Activated CD8-positive, alpha-beta T cell treated with anti-CD3 and anti-CD28 coated beads for 36 hours (primary cell): Measurements from ENCODE around the gene ABCC10. TPM values are rescaled to one million over a fixed set of nuclear protein-coding genes. Genes with fewer than 3 reads are reported as not detected.
A peak's percentile ranks its signal among the peaks of the same experiment; 100 is the strongest.

Experiments
- ATAC-seq: fragments of 200-7000 bp; cut with Tn5 transposase; one replicate; pipeline ENCODE4 v1.10.0; 2021; ENCODE audit warnings: mild to moderate bottlenecking, moderate library complexity
- CTCF ChIA-PET: fragments of 350-600 bp; sonication (Branson Sonifier 250); formaldehyde crosslinking; loops from one replicate; lab custom pipeline; 2021; ENCODE audit warnings: antibody characterized with exemption; lab: Charles Lee
- POLR2A ChIA-PET: fragments of 350-600 bp; sonication (Branson Sonifier 250); formaldehyde crosslinking; loops from one replicate; lab custom pipeline; 2021; ENCODE audit warnings: antibody characterized with exemption; lab: Charles Lee
- DNase-seq: peaks from one replicate; pipeline ENCODE4 v3.0.0-alpha.2; 2020
- H3K27ac Mint-ChIP-seq: one replicate; pipeline ENCODE4 v1.8.0; 2021; ENCODE audit warnings: mild to moderate bottlenecking, mixed read lengths
- H3K27me3 Mint-ChIP-seq: one replicate; pipeline ENCODE4 v1.8.0; 2021; ENCODE audit warnings: mixed read lengths
- H3K36me3 Mint-ChIP-seq: one replicate; pipeline ENCODE4 v1.8.0; 2021; ENCODE audit warnings: low read depth, mixed read lengths
- H3K4me1 Mint-ChIP-seq: one replicate; pipeline ENCODE4 v1.8.0; 2021; ENCODE audit warnings: low read depth, mixed read lengths
- H3K4me3 Mint-ChIP-seq: one replicate; pipeline ENCODE4 v1.8.0; 2021; ENCODE audit warnings: mild to moderate bottlenecking, moderate library complexity, mixed read lengths
- H3K9me3 Mint-ChIP-seq: one replicate; pipeline ENCODE4 v1.8.0; 2021; ENCODE audit warnings: mixed read lengths
- CTCF ChIP-seq: fragments of 200-600 bp; IDR thresholded peaks from one replicate; pipeline ENCODE4 v1.8.0; 2022; ENCODE audit warnings: antibody characterized with exemption, mild to moderate bottlenecking
- intact Hi-C: fragments of 100-400 bp; cut with micrococcal nuclease; formaldehyde crosslinking; loops from one replicate; pipeline ENCODE4 v1.10.0; 2022
- total RNA-seq, 2 experiments: library from RNA; stranded (reverse); gene quantifications; one replicate each; pipeline ENCODE4 v1.2.3, GENCODE V29; 2021

Gene ABCC10
- total RNA-seq, 2 experiments from 2014 or later: 27.2 to 27.5 TPM

- Mint-ChIP-seq H3K36me3 (peaks cover 3% of the 10 kb centered on the region), H3K27ac (peak overlapping the region; percentile 95), H3K9me3 (no peaks in the 10 kb centered on the region), H3K4me1 (peaks cover 16% of the 10 kb centered on the region), H3K4me3 (peak overlapping the region; percentile 87), H3K27me3 (no peaks in the 10 kb centered on the region)
- ATAC-seq (no peak), DNase-seq (no peak)
- no peak for TF ChIP-seq CTCF
- intact Hi-C loops: no loop called here
- ChIA-PET POLR2A (interaction anchor here (0.6 to 2.1 kb wide), 3 partner anchors 8 to 393 kb away, joined by 3 to 6 read pairs (median 4); no protein-coding TSS in a partner anchor), CTCF (interaction anchor here (0.9 to 2.2 kb wide), 5 partner anchors 10 to 199 kb away, joined by 3 to 6 read pairs (median 3); partner anchors contain the start of gene DNPH1)
Measured at GRCh38 chr6:43428874-43429273, 1.5 kb downstream of the ABCC10 start.

- H3K27ac Mint-ChIP-seq: no peak overlapping the region
- POLR2A ChIA-PET: no interaction called here
- peaks cover 3% of the 10 kb centered on the region for H3K36me3 Mint-ChIP-seq
- H3K4me3 Mint-ChIP-seq: no peak overlapping the region
- peaks cover 22% of the 10 kb centered on the region for H3K4me1 Mint-ChIP-seq
- ATAC-seq (no peak), DNase-seq (no peak)
- H3K27me3 Mint-ChIP-seq: no peaks in the 10 kb centered on the region
- CTCF ChIA-PET: no interaction called here
- intact Hi-C loops: no loop called here
- no peak for TF ChIP-seq CTCF
- H3K9me3 Mint-ChIP-seq: no peaks in the 10 kb centered on the region
Measured at GRCh38 chr6:43432009-43432945, 4.9 kb downstream of the ABCC10 start.

DNA sequence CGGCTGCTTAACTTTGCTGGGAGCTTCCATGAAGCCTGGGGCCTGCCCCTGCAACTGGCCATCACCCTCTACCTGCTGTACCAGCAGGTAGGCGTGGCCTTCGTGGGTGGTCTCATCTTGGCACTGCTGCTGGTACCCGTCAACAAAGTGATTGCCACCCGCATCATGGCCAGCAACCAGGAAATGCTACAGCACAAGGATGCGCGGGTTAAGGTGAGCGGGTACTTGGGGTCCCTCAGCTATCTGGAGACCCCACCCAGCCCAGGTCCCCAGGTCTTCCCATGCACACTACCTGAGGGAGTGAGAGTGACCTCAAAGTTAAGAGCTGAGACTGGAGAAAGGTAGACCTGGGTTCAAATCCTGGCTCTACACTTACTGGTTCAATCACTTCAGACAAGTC lies 5.8 kb downstream of the ABCC10 start:
- ChIA-PET CTCF (no interaction called here), POLR2A (interaction anchor here (1.1 kb wide), 1 partner anchor 44 kb away, joined by 4 read pairs; the partner anchor contains the start of gene TJAP1)
- TF ChIP-seq CTCF: no peak
- ATAC-seq: no peak
- H3K27me3 Mint-ChIP-seq: no peaks in the 10 kb centered on the region
- no peak overlapping the region for H3K27ac Mint-ChIP-seq
- peaks cover 3% of the 10 kb centered on the region for H3K36me3 Mint-ChIP-seq
- intact Hi-C loops: no loop called here
- DNase-seq: no peak
- H3K4me1 Mint-ChIP-seq: peaks cover 22% of the 10 kb centered on the region
- no peak overlapping the region for H3K4me3 Mint-ChIP-seq
- no peaks in the 10 kb centered on the region for H3K9me3 Mint-ChIP-seq

DNA sequence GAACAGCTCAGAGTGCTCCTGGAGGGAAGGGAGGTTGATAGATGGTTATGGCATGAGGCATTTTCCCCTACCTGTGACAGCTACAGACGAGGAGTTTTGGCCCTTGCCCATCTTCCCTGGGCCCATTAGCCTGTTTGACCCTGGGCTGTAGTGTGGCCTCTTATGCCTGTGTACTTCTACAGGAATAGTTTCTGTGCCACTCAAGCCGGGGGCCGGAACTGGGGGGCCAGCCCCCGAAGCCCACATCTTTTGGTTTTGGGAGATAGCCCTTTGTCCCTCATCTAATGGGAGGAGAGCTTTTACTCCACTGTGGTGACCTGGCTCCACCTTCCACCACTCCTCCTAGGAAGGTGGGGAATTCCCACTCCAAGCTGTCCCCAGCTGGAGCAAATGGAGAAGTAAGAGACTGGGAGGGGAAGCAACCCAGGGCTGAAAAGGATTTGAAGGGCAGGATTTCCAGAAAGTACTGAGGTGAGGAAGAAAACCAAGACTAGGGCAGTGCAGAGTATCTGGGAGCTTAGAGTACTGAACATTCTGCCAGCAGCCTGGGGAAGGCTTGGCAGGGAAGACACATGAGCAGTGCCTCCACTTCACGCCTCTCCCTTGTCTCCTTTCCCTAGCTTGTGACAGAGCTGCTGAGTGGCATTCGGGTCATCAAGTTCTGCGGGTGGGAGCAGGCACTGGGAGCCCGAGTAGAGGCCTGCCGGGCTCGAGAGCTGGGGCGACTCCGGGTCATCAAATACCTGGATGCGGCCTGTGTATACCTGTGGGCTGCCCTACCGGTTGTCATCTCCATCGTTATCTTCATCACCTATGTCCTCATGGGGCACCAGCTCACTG lies 6.9 kb downstream of the ABCC10 start:
- Mint-ChIP-seq H3K4me1 (peaks cover 14% of the 10 kb centered on the region), H3K4me3 (no peak overlapping the region), H3K36me3 (peaks cover 3% of the 10 kb centered on the region), H3K9me3 (no peaks in the 10 kb centered on the region), H3K27ac (no peak overlapping the region), H3K27me3 (no peaks in the 10 kb centered on the region)
- ATAC-seq (no peak), DNase-seq (no peak)
- no peak for TF ChIP-seq CTCF
- POLR2A ChIA-PET: interaction anchor here (1.1 kb wide), 1 partner anchor 43 kb away, joined by 4 read pairs; the partner anchor contains the start of gene TJAP1
- intact Hi-C loops: no loop called here
- CTCF ChIA-PET: interaction anchor here (1.2 kb wide), 1 partner anchor 11 kb away, joined by 3 read pairs; no protein-coding TSS in a partner anchor
